ENCODE data around the gene PACS1. TPM values are rescaled to one million over a fixed set of nuclear protein-coding genes. Genes with fewer than 3 reads are reported as not detected.
A peak's percentile ranks its signal among the peaks of the same experiment; 100 is the strongest.

PACS1 gene
- total RNA-seq, 1 donor from 2014 or later: 49.9 TPM

- peak overlapping the region; percentile 63 for H3K27ac Mint-ChIP-seq
- H3K4me1 Mint-ChIP-seq (ENCODE audit: unreplicated experiment): no peaks in the 10 kb centered on the region
- no peak for TF ChIP-seq CTCF (conservative IDR thresholded peaks at IDR 0.05)
Measured at GRCh38 chr11:66230156-66230555, 160.1 kb downstream of the PACS1 start.

GRCh38 chr11:66230978-66231377 lies 160.9 kb downstream of the PACS1 start:
- H3K4me3 Mint-ChIP-seq: no peak overlapping the region
- TF ChIP-seq CTCF (conservative IDR thresholded peaks at IDR 0.05): no peak
- no peak overlapping the region for H3K27ac Mint-ChIP-seq
- H3K27me3 Mint-ChIP-seq: no peaks in the 10 kb centered on the region
- DNase-seq (ENCODE audit: extremely low spot score, unreplicated experiment): no peak
- no peaks in the 10 kb centered on the region for H3K9me3 Mint-ChIP-seq
- no peaks in the 10 kb centered on the region for H3K4me1 Mint-ChIP-seq (ENCODE audit: unreplicated experiment)
- peaks cover 20% of the 10 kb centered on the region for H3K36me3 Mint-ChIP-seq

More at GRCh38 chr11:66230156-66230555, 160.1 kb downstream of the PACS1 start:
- peaks cover 12% of the 10 kb centered on the region for H3K36me3 Mint-ChIP-seq
- no peak for DNase-seq (ENCODE audit: extremely low spot score, unreplicated experiment)
- H3K4me3 Mint-ChIP-seq: no peak overlapping the region
- H3K27me3 Mint-ChIP-seq: no peaks in the 10 kb centered on the region
- H3K9me3 Mint-ChIP-seq: no peaks in the 10 kb centered on the region

- no peak overlapping the region for H3K27ac Mint-ChIP-seq
- H3K9me3 Mint-ChIP-seq: no peaks in the 10 kb centered on the region
Measured at GRCh38 chr11:66231561-66231960, 161.5 kb downstream of the PACS1 start.

GRCh38 chr11:66232769-66233168 lies 162.7 kb downstream of the PACS1 start:
- H3K27me3 Mint-ChIP-seq: no peaks in the 10 kb centered on the region
- peaks cover 20% of the 10 kb centered on the region for H3K36me3 Mint-ChIP-seq

More at GRCh38 chr11:66231561-66231960, 161.5 kb downstream of the PACS1 start:
- DNase-seq (ENCODE audit: extremely low spot score, unreplicated experiment): no peak
- Mint-ChIP-seq H3K4me3 (no peak overlapping the region), H3K36me3 (peaks cover 20% of the 10 kb centered on the region), H3K4me1 (ENCODE audit: unreplicated experiment) (no peaks in the 10 kb centered on the region), H3K27me3 (no peaks in the 10 kb centered on the region)
- no peak for TF ChIP-seq CTCF (conservative IDR thresholded peaks at IDR 0.05)

GRCh38 chr11:66233301-66233700 lies 163.2 kb downstream of the PACS1 start:
- H3K9me3 Mint-ChIP-seq: no peaks in the 10 kb centered on the region
- H3K27ac Mint-ChIP-seq: no peak overlapping the region
- no peak for TF ChIP-seq CTCF (conservative IDR thresholded peaks at IDR 0.05)
- H3K36me3 Mint-ChIP-seq: peaks cover 20% of the 10 kb centered on the region
- DNase-seq (ENCODE audit: extremely low spot score, unreplicated experiment): no peak
- H3K27me3 Mint-ChIP-seq: no peaks in the 10 kb centered on the region
- H3K4me1 Mint-ChIP-seq (ENCODE audit: unreplicated experiment): no peaks in the 10 kb centered on the region
- H3K4me3 Mint-ChIP-seq: no peak overlapping the region

More at GRCh38 chr11:66232769-66233168, 162.7 kb downstream of the PACS1 start:
- Mint-ChIP-seq H3K27ac (no peak overlapping the region), H3K4me3 (no peak overlapping the region), H3K9me3 (no peaks in the 10 kb centered on the region), H3K4me1 (ENCODE audit: unreplicated experiment) (no peaks in the 10 kb centered on the region)
- no peak for TF ChIP-seq CTCF (conservative IDR thresholded peaks at IDR 0.05)
- no peak for DNase-seq (ENCODE audit: extremely low spot score, unreplicated experiment)

GRCh38 chr11:66235141-66235540 lies 165.1 kb downstream of the PACS1 start:
- TF ChIP-seq CTCF (conservative IDR thresholded peaks at IDR 0.05): no peak
- Mint-ChIP-seq H3K4me3 (no peak overlapping the region), H3K36me3 (peaks cover 20% of the 10 kb centered on the region), H3K4me1 (ENCODE audit: unreplicated experiment) (no peaks in the 10 kb centered on the region), H3K9me3 (no peaks in the 10 kb centered on the region), H3K27me3 (no peaks in the 10 kb centered on the region), H3K27ac (no peak overlapping the region)
- DNase-seq (ENCODE audit: extremely low spot score, unreplicated experiment): no peak
